AG09319 (cell line): Measurements from ENCODE around the gene EPHB1.

Experiments
- DNase-seq: peaks from one replicate; pipeline ENCODE4 v3.0.0-alpha.2; 2010; ENCODE audit warnings: low read depth; ENCODE audit errors: extremely low read depth
- TF ChIP-seq, protein P1 (sequence below): IDR thresholded peaks from 2 replicates; pipeline ENCODE4 v1.5.1; 2011; ENCODE audit warnings: low read depth, mild to moderate bottlenecking, inconsistent platforms, low read length, moderate library complexity

The EPHB1 gene

DNA sequence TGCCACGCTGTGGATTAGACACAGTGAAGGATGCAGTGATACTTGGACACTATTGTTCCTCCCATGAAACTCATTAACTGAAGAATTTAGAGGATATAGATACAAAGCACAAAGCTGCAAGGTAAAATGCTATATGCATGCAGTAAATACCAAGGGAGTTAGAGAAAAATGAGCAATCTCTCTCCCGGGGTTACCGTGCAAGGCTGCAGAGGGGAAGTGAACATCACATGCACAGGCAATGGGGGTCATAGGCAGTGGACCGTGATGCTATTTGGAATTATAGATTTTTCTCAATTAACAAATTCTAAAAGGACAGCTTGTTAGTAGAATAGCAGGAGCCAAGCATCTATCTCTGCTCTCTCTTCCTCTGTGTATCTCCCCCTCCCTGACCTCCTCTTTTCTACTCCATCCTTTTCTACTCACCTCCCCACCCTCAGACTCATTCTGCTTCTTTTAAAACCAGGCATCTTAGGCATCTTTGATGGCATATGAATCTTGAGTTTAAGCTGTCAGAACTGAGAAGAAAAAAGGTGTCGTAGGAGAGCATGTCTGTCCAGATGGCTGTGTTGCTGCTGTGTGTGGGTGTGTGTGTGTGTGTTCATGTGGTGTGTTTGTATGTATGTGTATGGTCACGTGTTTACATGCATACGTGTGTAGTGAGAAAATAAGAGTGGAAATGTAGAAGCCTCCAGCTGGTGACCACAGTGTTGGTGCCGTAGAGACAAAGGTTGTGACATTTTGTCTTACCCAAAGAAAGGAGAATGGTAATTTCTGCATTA lies 339.0 kb downstream of the EPHB1 start:
- DNase-seq: no peak
- TF ChIP-seq, protein P1, sequence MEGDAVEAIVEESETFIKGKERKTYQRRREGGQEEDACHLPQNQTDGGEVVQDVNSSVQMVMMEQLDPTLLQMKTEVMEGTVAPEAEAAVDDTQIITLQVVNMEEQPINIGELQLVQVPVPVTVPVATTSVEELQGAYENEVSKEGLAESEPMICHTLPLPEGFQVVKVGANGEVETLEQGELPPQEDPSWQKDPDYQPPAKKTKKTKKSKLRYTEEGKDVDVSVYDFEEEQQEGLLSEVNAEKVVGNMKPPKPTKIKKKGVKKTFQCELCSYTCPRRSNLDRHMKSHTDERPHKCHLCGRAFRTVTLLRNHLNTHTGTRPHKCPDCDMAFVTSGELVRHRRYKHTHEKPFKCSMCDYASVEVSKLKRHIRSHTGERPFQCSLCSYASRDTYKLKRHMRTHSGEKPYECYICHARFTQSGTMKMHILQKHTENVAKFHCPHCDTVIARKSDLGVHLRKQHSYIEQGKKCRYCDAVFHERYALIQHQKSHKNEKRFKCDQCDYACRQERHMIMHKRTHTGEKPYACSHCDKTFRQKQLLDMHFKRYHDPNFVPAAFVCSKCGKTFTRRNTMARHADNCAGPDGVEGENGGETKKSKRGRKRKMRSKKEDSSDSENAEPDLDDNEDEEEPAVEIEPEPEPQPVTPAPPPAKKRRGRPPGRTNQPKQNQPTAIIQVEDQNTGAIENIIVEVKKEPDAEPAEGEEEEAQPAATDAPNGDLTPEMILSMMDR: no peak

DNA sequence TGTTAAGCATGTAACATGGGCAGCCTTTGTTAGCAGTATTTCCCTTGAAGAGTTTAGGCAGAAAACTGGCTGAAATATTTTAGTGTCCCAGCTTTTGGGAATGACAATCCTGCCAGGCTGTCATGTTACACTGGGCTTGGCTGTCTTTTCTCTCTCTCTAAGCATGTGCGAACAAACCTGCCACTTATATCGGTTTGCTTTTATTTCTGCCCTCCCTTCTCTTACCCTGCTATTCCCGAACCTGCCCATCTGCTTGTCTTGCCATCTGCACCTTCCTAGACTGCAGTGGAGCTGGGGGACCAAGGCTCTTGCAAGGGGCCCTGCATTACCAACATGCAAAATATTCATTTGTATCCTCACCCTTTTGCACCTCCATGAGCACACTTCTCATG lies 339.6 kb downstream of the EPHB1 start:
- TF ChIP-seq, protein P1: no peak
- DNase-seq: no peak

DNA sequence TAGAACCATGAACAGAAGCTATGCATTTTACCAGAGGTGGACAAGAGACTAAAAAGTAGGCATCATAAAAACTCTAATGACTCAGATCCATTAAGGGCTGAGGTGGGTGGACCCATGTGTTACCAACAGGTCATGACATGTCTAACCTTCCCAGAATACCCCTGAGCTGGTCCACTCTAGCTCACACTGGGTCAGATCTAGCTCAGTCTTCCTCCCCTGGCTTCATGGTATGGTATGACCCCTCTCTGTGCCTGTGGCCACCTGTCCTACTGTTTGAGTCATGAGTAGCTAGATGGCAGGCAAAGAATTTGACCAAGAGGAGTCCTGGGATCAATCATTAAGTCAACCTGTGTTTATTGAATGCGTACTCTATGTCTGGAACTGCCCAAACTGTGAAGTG lies 340.4 kb downstream of the EPHB1 start:
- no peak for DNase-seq
- TF ChIP-seq, protein P1: no peak

DNA sequence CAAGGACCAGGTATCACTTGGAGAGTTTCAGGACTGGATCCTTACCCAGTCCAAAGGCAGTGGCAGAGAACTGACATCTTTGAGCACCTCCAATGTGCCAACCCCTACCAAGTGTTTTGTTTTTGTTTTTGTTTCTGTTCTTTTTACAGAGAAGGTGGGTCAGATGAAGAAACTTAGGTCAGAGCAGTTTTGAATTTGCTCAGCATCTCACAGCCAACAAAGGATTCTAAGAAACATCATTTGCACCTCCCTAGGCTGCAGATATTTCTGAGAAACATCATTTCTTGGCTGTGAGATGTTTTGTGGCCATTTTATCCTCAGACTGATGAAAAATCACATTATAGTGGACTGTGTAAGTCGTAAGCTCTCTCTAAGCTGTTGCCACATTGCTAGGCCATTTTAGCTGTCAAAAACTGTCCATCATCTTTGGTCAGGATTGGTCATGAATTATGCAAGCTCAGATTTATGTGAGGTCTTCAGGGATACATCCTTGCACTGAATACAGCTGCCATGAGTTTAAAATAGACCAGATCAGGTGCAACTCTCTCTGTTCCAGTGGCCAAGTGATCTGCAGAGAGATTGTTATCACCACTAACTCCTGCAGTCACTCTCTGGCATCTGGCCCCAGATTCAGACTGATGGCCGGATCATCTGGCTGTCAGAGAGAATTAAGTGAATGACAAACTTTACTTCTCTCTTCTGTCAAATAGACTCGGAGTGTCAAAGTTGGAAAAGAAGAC lies 341.5 kb downstream of the EPHB1 start:
- TF ChIP-seq, protein P1: no peak
- no peak for DNase-seq

DNA sequence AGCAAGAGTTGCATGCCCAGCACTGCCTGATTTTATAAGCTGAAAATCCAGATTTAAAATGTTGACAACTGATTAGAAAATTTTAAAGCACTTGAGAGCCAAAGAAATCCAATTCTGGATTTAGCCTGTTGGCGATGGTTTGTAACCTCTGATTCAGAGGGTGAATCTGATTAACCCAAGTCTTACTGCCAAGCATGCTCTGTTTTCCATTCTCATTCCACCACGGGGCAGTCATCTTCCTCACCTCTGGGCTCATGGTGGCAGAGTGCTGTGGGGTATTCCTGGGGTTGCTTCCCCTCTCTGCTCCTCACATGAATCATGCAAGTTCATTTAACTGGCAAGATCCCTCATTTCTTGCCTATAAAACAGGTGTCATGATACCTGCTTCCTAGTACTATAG lies 342.2 kb downstream of the EPHB1 start:
- TF ChIP-seq, protein P1: no peak
- no peak for DNase-seq

DNA sequence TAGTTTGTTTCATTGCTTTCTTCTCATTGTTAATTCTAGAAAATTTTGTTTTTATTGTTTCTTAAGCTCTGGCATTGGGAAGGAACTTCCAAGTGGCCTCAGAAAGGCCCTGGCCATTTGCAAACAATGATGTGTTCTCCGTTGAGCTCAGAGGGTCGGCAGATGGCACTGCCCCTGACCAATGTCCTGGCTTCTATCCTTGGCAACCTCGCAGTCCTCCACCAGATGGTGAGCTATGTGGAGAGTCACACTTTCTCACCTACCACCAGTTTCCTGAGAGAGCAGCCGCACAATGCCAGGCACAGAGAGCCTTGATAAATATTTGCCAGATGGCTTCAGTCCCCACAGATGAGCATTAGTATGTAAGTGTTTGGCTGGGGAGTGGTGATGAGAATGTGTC lies 343.7 kb downstream of the EPHB1 start:
- TF ChIP-seq, protein P1: no peak
- DNase-seq: no peak

DNA sequence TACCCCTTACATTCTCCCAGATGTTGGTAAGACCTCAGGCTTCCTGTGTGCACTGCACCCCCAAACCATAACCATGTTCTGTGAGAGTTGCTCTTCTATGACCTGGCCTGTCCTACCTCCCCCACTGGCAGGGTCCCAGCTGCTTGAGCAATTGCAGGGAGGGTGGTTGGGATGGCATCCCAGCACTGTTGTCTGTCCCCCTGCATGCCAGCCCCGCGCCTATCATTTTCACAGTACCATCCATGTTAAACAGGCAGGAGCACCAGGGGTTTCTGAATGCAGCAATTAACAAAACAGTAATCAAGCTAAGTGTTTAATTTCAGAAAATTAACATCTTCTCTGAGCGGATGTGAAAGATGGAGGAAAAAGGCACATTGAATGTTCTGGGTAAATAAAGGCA lies 345.5 kb downstream of the EPHB1 start:
- no peak for DNase-seq
- TF ChIP-seq, protein P1: no peak
